OCI-LY7 (cell line): ENCODE measurements around the gene SATB2.

Source experiments
- CTCF ChIP-seq: fragments of 200-600 bp; sonication (generic); conservative IDR thresholded peaks from 2 replicates; pipeline ENCODE4 v1.5.1; 2014; ENCODE audit warnings: mild to moderate bottlenecking, antibody characterized with exemption, low read length, moderate library complexity, mixed read lengths
- EZH2phosphoT487 ChIP-seq: fragments of 200-600 bp; sonication (generic); IDR thresholded peaks from 2 replicates; pipeline ENCODE4 v1.6.1; 2018; ENCODE audit warnings: low read depth, borderline replicate concordance, mild to moderate bottlenecking, mixed run types, antibody characterized with exemption, low read length, moderate library complexity, mixed read lengths

GRCh38 chr2:199316851-199317250 lies 140.9 kb downstream of the SATB2 start:
- no peak for TF ChIP-seq CTCF
- no peak for TF ChIP-seq EZH2phosphoT487
